A673 (cell line): ENCODE measurements around the gene SLMAP. TPM values are rescaled to one million over a fixed set of nuclear protein-coding genes. Genes with fewer than 3 reads are reported as not detected.

Experiments
- BruUV-seq: library from RNA; stranded (reverse); fragments of 400-500 nt; replicated peaks from 2 replicates; lab custom pipeline; 2021; lab: Mats Ljungman, UMichigan
- CTCF ChIA-PET: fragments of 300-600 bp; sonication (Branson Sonifier 250); formaldehyde crosslinking; loops from one replicate; lab custom pipeline; 2022; ENCODE audit warnings: antibody characterized with exemption; lab: Charles Lee
- POLR2A ChIA-PET: fragments of 300-600 bp; sonication (Branson Sonifier 250); formaldehyde crosslinking; loops from one replicate; lab custom pipeline; 2022; ENCODE audit warnings: antibody characterized with exemption; ENCODE audit not compliant: low non-redundant PET; lab: Charles Lee
- DNase-seq: peaks from one replicate; pipeline ENCODE4 v3.0.0-alpha.2; 2015; ENCODE audit warnings: low spot score
- H3K27ac ChIP-seq: fragments of 200-600 bp; sonication (generic); 2 replicates; pipeline ENCODE4 v1.5.1; 2016; ENCODE audit warnings: mixed run types, low read depth, mild to moderate bottlenecking, mixed read lengths, antibody characterized with exemption, low read length; ENCODE audit not compliant: poor library complexity, severe bottlenecking
- H3K27me3 ChIP-seq: fragments of 200-600 bp; sonication (generic); replicated peaks from 2 replicates; pipeline ENCODE4 v1.6.1; 2017; ENCODE audit warnings: mixed run types, low read depth, mild to moderate bottlenecking, mixed read lengths, antibody characterized with exemption, low read length; ENCODE audit not compliant: insufficient read depth, poor library complexity
- H3K36me3 ChIP-seq: fragments of 200-600 bp; sonication (generic); 2 replicates; pipeline ENCODE4 v1.6.1; 2016; ENCODE audit warnings: mixed run types, mild to moderate bottlenecking, mixed read lengths, antibody characterized with exemption, low read length; ENCODE audit not compliant: insufficient read depth, poor library complexity, severe bottlenecking
- H3K4me1 ChIP-seq: fragments of 200-600 bp; sonication (generic); 2 replicates; pipeline ENCODE4 v1.6.1; 2017; ENCODE audit warnings: mixed run types, mild to moderate bottlenecking, mixed read lengths, antibody characterized with exemption, low read length; ENCODE audit not compliant: insufficient read depth, poor library complexity, severe bottlenecking
- H3K4me3 ChIP-seq: fragments of 200-600 bp; sonication (generic); 2 replicates; pipeline ENCODE4 v1.5.1; 2016; ENCODE audit warnings: low read depth, mixed run types, mild to moderate bottlenecking, mixed read lengths, low read length; ENCODE audit not compliant: poor library complexity, severe bottlenecking
- H3K9me3 ChIP-seq: fragments of 200-600 bp; sonication (generic); 2 replicates; pipeline ENCODE4 v1.6.1; 2016; ENCODE audit warnings: mixed run types, low read depth, mild to moderate bottlenecking, mixed read lengths, antibody characterized with exemption, low read length; ENCODE audit not compliant: poor library complexity, severe bottlenecking
- CTCF ChIP-seq: fragments of 300-800, 200-600 bp; sonication (generic); conservative IDR thresholded peaks from 2 replicates; pipeline ENCODE4 v1.5.1; 2017; ENCODE audit warnings: low read depth, mild to moderate bottlenecking, antibody characterized with exemption, low read length, moderate library complexity, mixed read lengths
- EZH2 ChIP-seq: fragments of 200-600 bp; sonication (generic); IDR thresholded peaks from 2 replicates; pipeline ENCODE4 v1.6.1; 2017; ENCODE audit warnings: borderline replicate concordance, low read depth, mild to moderate bottlenecking, mixed read lengths, antibody characterized with exemption, low read length; ENCODE audit not compliant: poor library complexity, severe bottlenecking
- intact Hi-C: fragments of 100-400 bp; cut with micrococcal nuclease; formaldehyde crosslinking; loops from one replicate; pipeline ENCODE4 v1.10.0; 2022; ENCODE audit not compliant: unreplicated experiment
- total RNA-seq: library from RNA; stranded (reverse); gene quantifications from 2 replicates; pipeline ENCODE4 v1.2.3, GENCODE V29; 2021

SLMAP gene
- total RNA-seq, 1 experiment from 2014 or later, result 32.4 TPM

GRCh38 chr3:57840473-57840872 lies 84.4 kb downstream of the SLMAP start:
- no peak for DNase-seq
- intact Hi-C loops, result no loop called here
- H3K27me3 ChIP-seq, result no peaks in the 10 kb centered on the region
- TF ChIP-seq CTCF, result no peak
- no peak for TF ChIP-seq EZH2
- no peaks in the 10 kb centered on the region for H3K4me1 ChIP-seq
- BruUV-seq, result no TSS peak
- no peak overlapping the region for H3K4me3 ChIP-seq
- H3K36me3 ChIP-seq, result no peaks in the 10 kb centered on the region
- H3K27ac ChIP-seq, result no peak overlapping the region
- ChIA-PET POLR2A (no interaction called here), CTCF (no interaction called here)
- H3K9me3 ChIP-seq, result no peaks in the 10 kb centered on the region

GRCh38 chr3:57841818-57842217 lies 85.7 kb downstream of the SLMAP start:
- Histone ChIP-seq H3K4me1 (no peaks in the 10 kb centered on the region), H3K4me3 (no peak overlapping the region), H3K36me3 (no peaks in the 10 kb centered on the region), H3K9me3 (no peaks in the 10 kb centered on the region), H3K27ac (no peak overlapping the region), H3K27me3 (no peaks in the 10 kb centered on the region)
- no TSS peak for BruUV-seq
- intact Hi-C loops, result no loop called here
- POLR2A ChIA-PET, result no interaction called here
- CTCF ChIA-PET, result no interaction called here
- no peak for DNase-seq
- TF ChIP-seq CTCF (no peak), EZH2 (no peak)

- H3K27ac ChIP-seq, result no peak overlapping the region
- DNase-seq, result no peak
- TF ChIP-seq CTCF (no peak), EZH2 (no peak)
- H3K9me3 ChIP-seq, result no peaks in the 10 kb centered on the region
- ChIA-PET POLR2A (no interaction called here), CTCF (no interaction called here)
- H3K36me3 ChIP-seq, result no peaks in the 10 kb centered on the region
- H3K4me3 ChIP-seq, result no peak overlapping the region
- H3K4me1 ChIP-seq, result no peaks in the 10 kb centered on the region
- intact Hi-C loops, result no loop called here
- H3K27me3 ChIP-seq, result no peaks in the 10 kb centered on the region
- BruUV-seq, result no TSS peak
These were observed 92.1 kb downstream of the SLMAP start for GRCh38 chr3:57848177-57848738.
